NCI-H1092 treated with DMSO at 0.1 percent for 48 hours (cell line): ENCODE data around the gene ETV4.
A peak's percentile ranks its signal among the peaks of the same experiment; 100 is the strongest.

ENCODE experiments used
- DNase-seq: peaks from one replicate; lab custom pipeline; 2025; lab: John Stamatoyannopoulos, UW

The ETV4 gene

GRCh38 chr17:43543771-43544575 lies 2.2 kb downstream of the ETV4 start:
- DNase-seq, result no peak

GRCh38 chr17:43543300-43543699 lies 2.8 kb downstream of the ETV4 start:
- DNase-seq, result no peak

- DNase-seq, result no peak
These were observed 3.3 kb downstream of the ETV4 start for GRCh38 chr17:43542859-43543258.

GRCh38 chr17:43540821-43541674 lies 5.1 kb downstream of the ETV4 start:
- no peak for DNase-seq

GRCh38 chr17:43536236-43536992 lies 9.7 kb downstream of the ETV4 start:
- no peak for DNase-seq

GRCh38 chr17:43534909-43535308 lies 11.2 kb downstream of the ETV4 start:
- no peak for DNase-seq

- no peak for DNase-seq
These were observed 12.4 kb downstream of the ETV4 start for GRCh38 chr17:43533699-43534098.

- DNase-seq, result no peak
These were observed 13.6 kb downstream of the ETV4 start for GRCh38 chr17:43532581-43532980.

GRCh38 chr17:43531955-43532354 lies 14.2 kb downstream of the ETV4 start:
- no peak for DNase-seq

GRCh38 chr17:43531082-43531378 lies 15.1 kb downstream of the ETV4 start:
- no peak for DNase-seq

GRCh38 chr17:43530288-43531081 lies 15.7 kb downstream of the ETV4 start:
- DNase-seq, result peak; percentile 75

GRCh38 chr17:43529947-43530287 lies 16.2 kb downstream of the ETV4 start:
- DNase-seq, result no peak

- no peak for DNase-seq
These were observed 16.9 kb downstream of the ETV4 start for GRCh38 chr17:43528988-43529814.

GRCh38 chr17:43528319-43528987 lies 17.7 kb downstream of the ETV4 start:
- no peak for DNase-seq

- DNase-seq, result no peak
These were observed 19.1 kb downstream of the ETV4 start for GRCh38 chr17:43526886-43527648.

- no peak for DNase-seq
These were observed 21.1 kb downstream of the ETV4 start for GRCh38 chr17:43524945-43525575.

- DNase-seq, result no peak
These were observed 24.8 kb downstream of the ETV4 start for GRCh38 chr17:43521389-43521788.

GRCh38 chr17:43517615-43518386 lies 28.3 kb downstream of the ETV4 start:
- DNase-seq, result no peak
